ENCODE data around the gene CBLC.

DNA sequence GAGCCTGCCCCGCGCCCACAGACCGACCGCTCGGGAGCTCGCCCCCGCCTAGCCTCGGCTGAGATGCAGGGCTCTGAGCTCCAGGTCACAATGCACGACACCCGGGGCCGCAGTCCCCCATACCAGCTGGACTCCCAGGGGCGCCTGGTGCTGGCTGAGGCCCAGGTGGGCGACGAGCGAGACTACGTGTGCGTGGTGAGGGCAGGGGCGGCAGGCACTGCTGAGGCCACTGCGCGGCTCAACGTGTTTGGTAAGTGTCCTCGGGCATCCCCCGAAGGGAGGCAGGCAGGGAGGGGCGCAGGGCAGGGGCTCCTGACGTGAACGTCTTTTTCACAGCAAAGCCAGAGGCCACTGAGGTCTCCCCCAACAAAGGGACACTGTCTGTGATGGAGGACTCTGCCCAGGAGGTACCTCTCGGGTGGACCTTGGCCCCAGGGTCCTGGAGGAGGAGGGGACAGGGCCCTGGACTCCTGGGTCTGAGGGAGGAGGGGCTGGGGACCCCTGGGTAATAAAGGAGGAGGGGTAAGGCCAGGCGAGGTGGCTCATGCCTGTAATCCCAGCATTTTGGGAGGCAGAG lies 34.5 kb downstream of the CBLC start:
- TF ChIP-seq, protein P1, sequence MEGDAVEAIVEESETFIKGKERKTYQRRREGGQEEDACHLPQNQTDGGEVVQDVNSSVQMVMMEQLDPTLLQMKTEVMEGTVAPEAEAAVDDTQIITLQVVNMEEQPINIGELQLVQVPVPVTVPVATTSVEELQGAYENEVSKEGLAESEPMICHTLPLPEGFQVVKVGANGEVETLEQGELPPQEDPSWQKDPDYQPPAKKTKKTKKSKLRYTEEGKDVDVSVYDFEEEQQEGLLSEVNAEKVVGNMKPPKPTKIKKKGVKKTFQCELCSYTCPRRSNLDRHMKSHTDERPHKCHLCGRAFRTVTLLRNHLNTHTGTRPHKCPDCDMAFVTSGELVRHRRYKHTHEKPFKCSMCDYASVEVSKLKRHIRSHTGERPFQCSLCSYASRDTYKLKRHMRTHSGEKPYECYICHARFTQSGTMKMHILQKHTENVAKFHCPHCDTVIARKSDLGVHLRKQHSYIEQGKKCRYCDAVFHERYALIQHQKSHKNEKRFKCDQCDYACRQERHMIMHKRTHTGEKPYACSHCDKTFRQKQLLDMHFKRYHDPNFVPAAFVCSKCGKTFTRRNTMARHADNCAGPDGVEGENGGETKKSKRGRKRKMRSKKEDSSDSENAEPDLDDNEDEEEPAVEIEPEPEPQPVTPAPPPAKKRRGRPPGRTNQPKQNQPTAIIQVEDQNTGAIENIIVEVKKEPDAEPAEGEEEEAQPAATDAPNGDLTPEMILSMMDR (IDR thresholded peaks at IDR 0.05) = no peak
- TF ChIP-seq EP300 (IDR thresholded peaks at IDR 0.05) (no peak), POLR2A (IDR thresholded peaks at IDR 0.05) (no peak)
